GM18907 (cell line): ENCODE measurements around the gene L3MBTL2.
"Not testable (repeated sequence)": the region's sequence is repeated elsewhere in the genome, so short reads cannot be mapped to it uniquely, and the experiment has no call there.

Experiments used
- ATAC-seq: cut with Tn5 transposase; IDR thresholded peaks from one replicate; pipeline ENCODE4 v1.9.1; 2021; ENCODE audit warnings: mild to moderate bottlenecking, moderate library complexity; ENCODE audit not compliant: unreplicated experiment

The L3MBTL2 gene

GRCh38 chr22:41240377-41241132, 35.4 kb downstream of the L3MBTL2 start, which contains the start of gene CHADL:
Gene CHADL, minus strand, starts transcription at chr22:41240931. Its CDS starts 50 bp downstream, at chr22:41240881.
- no peak for ATAC-seq

GRCh38 chr22:41241133-41241676, 36.1 kb downstream of the L3MBTL2 start:
- ATAC-seq, result no peak

- ATAC-seq, result no peak
These were observed 37.4 kb downstream of the L3MBTL2 start for GRCh38 chr22:41242396-41243117.

- ATAC-seq, result no peak
These were observed 38.2 kb downstream of the L3MBTL2 start for GRCh38 chr22:41243361-41243760.

GRCh38 chr22:41245917-41246499, 40.9 kb downstream of the L3MBTL2 start:
- no peak for ATAC-seq

GRCh38 chr22:41247703-41248102, 42.6 kb downstream of the L3MBTL2 start:
- ATAC-seq, result no peak

- ATAC-seq, result no peak
These were observed 43.2 kb downstream of the L3MBTL2 start for GRCh38 chr22:41248314-41248713.

- ATAC-seq, result no peak
These were observed 43.6 kb downstream of the L3MBTL2 start for GRCh38 chr22:41248758-41249157.

GRCh38 chr22:41249442-41249841, 44.3 kb downstream of the L3MBTL2 start:
- ATAC-seq, result no peak

- ATAC-seq, result no peak
These were observed 45.0 kb downstream of the L3MBTL2 start for GRCh38 chr22:41250127-41250526.

GRCh38 chr22:41252365-41252764, 47.3 kb downstream of the L3MBTL2 start:
- no peak for ATAC-seq

GRCh38 chr22:41254230-41254629, 49.1 kb downstream of the L3MBTL2 start:
- ATAC-seq, result no peak

- ATAC-seq, result no peak
These were observed 51.4 kb downstream of the L3MBTL2 start for GRCh38 chr22:41256254-41257253.

- no peak for ATAC-seq
These were observed 52.6 kb downstream of the L3MBTL2 start for GRCh38 chr22:41257696-41258095.

GRCh38 chr22:41259756-41260155, 54.6 kb downstream of the L3MBTL2 start:
- not testable (repeated sequence) for ATAC-seq

- ATAC-seq, result no peak
These were observed 55.8 kb downstream of the L3MBTL2 start for GRCh38 chr22:41260871-41261270.

GRCh38 chr22:41261541-41262249, 56.6 kb downstream of the L3MBTL2 start:
- ATAC-seq, result no peak

- no peak for ATAC-seq
These were observed 57.2 kb downstream of the L3MBTL2 start for GRCh38 chr22:41262250-41262765.

GRCh38 chr22:41263704-41264103, 58.6 kb downstream of the L3MBTL2 start:
- no peak for ATAC-seq
